NCI-H2029 treated with DMSO at 0.1 percent for 48 hours (cell line): ENCODE results near the gene WDR18.
"Not testable (repeated sequence)": the region's sequence is repeated elsewhere in the genome, so short reads cannot be mapped to it uniquely, and the experiment has no call there.

Experiments
- DNase-seq: peaks from one replicate; lab custom pipeline; 2025; lab: John Stamatoyannopoulos, UW

WDR18 gene

DNA sequence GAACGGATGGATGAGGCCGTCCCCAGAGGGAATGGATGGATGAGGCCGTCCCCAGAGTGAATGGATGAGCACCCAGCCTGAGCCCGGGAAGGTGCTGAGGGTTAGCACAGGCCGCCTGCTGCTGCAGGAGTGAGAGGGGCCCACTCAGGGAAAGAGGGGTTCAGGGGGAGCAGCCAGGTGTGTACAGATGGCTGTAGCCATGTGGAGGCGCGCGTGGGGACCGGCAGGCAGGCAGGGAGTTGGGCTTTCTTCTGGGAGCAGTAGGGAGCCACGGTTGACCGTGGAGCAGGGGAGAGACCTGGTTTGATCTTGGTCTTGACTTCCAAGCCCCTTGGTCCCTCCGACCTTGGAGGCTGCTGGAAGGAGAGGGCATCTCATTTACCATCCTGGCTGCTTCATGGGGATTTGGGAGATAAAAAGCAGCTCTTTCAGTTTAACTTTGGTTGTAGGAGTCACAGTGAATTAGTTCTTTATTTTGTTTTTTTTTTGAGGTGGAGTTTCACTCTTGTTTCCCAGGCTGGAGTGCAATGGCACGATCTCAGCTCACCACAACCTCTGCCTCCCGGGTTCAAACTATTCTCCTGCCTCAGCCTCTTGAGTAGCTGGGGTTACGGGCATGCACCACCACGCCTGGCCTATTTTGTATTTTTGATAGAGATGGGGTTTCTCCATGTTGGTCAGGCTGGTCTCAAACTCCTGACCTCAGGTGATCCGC, 33.6 kb upstream of the WDR18 start:
- DNase-seq, result no peak

DNA sequence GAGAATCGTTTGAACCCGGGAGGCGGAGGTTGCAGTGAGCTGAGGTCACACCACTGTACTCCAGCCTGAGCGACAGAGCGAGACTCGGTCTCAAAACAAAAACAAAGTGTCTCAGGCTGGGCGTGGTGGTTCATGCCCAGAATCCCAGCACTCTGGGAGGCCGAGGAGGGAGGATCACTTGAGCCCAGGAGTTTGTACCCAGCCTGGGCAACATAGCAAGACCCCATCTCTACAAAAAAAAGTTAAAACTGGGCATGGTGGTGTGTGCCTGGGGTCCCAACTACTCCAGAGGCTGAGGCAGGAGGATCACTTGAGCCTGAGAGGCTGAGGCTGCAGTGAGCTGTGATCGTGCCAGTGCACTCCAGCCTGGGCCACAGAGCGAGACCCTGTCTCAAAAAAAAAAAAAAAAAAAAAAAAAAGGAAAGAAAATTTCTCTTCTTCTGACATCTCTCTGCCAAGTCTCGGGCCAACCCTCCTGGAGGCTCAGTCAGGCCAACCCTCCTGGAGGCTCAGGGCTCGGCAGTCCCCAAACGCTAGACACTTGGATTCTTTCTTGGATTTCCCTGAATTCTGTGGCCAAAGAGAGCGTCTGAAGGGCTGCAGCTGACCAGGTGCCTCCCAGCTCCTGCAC, 32.0 kb upstream of the WDR18 start:
- no peak for DNase-seq

DNA sequence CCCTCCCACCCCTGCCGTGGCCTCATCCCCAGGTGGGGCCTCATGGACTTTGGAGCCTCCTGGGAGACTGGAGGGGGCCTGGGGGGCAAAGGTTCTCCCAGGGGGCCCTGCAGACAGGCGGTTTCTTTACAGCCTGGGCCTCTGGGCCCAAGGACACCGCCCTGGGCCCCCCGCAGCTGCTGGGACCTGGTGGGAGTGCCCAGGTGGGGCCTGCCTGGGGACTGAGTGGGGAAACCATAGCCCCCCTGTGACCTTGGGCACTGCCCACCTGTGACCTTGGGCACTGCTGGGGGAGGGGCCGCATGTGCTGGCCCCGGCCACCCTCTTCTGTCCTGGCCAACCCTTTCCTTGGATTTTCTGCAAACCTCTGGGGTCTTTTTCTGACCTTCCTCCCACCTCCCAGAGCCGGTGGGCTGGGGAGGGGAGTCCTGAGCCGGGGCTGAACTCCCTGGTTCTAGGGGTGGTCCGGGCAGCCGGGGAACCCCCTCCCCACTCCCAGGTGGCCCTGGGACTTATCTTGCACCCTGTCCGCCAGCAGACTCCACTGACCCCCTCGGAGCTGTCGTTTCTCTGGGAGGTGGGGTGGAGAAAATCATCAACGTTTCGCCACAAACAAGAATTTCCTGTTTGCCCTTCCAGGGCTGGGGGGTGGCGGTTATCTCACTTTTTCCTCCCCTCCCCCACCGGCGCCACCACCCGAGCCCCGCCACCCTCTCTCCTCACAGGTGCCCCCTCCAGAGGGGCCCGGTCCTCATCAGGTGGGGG, 31.3 kb upstream of the WDR18 start:
- DNase-seq, result no peak

DNA sequence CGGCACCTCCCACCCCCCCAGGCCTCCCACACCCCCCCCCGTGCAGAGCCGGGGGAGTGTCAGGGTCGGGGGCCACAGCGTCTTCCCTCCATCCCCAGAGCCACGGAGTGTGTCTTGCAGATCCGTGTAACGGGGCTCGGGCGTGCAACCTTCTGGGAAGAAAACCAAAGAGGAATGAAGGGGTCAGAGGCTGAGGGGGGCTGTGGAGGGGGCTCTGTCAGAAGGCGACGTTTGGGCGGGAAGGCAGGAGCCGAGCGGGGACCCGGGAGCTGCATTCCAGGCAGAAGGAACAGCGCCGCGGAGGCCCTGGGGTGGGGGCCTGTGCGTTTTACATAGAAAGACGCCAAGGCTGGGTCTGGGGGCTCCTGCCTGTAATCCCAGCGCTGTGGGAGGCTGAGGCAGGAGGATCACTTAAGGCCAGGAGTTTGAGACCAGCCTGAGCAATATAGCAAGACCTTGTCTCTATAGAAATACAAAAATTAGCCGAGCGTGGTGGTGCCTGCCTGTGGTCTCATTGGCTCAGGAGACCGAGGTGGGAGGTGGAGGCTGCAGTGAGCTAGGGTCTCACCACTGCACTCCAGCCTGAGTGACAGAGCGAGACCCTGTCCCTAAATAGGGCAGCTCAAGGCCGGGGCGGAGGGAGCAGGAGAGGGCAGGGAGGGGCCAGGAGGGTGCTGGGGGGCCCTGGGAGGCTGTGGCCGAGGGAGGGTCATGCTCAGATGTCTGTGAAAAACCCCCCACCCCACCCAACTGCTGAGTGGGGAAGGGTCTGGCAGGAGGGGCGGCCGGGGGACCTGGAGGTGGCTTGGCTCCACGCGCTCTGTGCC, 30.5 kb upstream of the WDR18 start:
- no peak for DNase-seq

DNA sequence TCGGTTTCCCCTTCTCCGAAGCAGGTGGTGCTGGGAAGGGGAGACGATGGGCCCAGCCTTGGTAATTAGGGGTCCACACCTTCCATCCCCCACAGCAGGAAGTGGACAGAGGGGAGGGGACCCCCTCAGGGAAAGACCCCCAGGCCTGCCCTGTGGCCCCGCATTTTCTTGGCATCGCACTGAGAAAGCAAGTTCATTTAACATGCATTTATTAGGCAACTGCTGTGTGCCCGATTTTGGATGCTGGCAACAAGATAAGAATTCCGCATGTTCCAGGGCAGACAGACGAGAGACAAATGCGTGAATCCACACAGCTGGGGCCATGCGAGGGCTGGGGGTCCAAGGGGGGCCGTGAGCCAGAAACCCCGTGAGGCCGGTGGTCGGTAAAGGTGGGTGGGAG, 29.9 kb upstream of the WDR18 start:
- no peak for DNase-seq

DNA sequence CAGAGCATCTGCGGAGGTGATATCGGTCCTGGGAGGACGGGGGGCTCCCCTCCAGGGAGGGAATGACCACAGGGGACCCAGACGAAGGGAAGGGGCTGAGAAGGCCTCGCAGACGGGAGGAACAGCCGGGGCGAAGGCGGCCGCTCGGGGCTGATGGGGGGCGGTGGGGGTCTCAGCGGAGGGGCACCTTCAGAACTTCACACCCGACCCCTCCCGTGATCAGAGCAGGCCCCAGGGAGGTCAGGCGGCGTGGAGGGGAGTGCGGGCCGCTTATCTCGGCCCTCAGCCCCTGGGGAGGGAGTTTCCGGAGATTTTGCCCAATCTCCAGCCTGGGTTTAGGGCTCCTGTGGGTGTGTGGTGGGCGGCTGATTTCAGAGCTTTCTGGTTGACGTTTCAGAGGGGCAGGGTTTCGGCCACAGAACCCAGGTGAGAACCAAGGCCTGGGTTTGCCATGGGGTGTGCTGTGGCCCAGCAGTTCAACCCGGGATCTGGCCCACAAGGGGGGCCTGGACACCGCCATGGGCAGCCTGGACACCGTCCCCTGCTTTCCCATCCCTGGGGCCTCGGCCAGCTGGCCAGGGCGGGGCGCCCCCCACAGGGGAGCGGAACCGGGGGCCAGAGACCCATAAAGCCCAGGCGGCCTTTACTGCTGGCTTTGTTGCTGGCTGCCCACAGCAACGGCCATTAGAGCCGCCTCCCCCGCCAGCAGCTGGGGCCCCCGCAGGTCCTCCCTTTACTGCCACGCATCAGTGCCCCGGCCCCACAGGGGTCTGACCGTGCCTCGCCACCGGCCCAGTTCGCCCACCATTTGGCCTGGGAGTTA, 29.3 kb upstream of the WDR18 start:
- DNase-seq, result no peak

DNA sequence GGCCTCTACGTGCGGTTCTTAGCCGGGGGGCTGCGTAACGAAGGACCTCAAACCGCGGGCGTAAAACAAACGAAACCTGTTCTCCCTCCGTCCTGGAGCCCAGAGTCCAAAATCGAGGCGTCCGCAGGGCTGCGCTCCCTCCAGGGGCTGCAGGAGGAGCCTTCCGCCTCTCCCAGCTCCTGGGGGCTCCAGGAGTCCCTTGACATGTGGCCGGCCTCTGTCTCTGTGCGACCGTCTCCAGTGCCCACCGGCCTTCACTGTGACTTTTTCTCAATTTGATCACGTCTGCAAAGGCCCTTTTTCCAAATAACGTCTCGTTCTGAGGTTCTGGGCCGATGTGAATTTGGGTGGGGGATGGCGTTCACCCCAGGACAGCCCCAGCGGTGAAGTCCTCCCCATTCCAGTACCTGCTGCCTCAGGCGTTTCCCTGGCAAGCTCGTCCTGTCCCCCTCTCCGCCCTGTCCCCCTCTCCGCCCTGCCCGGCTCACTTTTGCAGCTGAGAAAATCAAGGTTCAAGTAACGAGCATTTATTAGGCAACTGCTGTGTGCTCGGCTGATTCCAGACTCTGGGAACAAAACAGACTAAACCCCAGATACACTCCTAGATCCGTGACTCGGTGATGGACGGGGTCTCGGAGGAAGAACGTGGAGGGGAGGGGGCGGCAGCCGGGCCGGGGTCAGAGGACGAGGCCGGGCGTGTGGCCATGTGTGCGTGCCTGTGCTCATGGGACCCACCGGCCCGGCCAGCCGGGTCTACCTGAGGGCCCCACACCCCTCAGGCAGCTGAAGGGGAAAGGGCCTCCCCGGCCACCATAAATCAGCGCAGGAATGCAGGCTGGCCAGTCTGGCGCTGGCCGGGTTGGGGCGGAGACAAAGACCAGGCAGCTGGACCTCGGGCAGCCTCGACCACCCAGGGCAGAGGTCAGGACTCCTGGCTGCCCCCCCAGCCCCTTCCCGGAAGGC, 28.1 kb upstream of the WDR18 start:
- DNase-seq, result no peak

DNA sequence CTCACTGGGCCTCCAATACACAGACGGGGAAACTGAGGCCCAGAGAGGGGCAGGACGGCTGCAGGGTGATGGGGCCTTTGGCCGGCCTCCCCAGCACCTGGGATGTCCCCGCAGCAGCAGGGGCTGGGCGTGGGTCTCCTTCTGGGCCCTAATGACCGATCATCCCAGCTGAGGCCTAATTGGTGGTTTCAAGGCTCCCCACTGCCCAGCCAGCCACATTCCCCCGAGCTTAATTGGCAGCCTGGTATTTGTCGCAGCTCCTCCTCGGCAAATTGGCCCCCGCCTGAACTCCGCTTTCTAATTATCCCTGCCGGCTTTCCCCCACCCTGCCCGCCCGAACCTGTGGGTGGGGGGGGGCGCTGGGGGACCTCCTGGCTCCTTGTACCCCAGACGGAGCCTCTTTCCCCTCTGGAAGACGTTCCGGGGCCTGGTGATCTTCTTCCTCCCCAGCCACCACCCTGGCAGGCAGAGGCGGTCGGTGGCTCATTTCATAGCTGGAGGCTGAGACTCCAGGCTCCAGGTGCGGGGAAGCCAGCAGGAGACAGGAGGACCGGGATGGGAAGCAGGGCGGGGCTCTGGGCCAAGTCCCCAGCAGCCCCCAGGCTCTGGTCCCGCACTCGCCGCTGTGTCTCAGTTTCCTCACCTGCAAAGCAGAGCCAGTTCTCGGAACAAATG, 27.2 kb upstream of the WDR18 start:
- DNase-seq, result no peak

DNA sequence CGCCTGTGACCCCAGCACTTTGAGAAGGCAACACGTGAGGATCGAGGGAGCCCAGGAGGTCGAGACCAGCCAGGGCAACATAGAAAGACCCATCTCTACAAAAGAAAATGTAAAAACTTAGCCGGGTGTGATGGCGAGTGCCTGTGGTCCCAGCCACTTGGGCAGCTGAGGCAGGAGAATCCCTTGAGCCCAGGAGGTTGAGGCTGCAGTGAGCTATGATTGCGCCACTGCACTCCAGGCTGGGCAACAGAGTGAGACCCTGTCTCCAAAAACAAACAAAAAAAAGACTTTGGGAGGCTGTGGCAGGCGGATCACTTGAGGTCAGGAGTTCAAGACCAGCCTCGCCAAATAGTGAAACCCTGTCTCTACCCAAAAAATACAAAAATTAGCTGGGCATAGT, 26.6 kb upstream of the WDR18 start:
- not testable (repeated sequence) for DNase-seq

DNA sequence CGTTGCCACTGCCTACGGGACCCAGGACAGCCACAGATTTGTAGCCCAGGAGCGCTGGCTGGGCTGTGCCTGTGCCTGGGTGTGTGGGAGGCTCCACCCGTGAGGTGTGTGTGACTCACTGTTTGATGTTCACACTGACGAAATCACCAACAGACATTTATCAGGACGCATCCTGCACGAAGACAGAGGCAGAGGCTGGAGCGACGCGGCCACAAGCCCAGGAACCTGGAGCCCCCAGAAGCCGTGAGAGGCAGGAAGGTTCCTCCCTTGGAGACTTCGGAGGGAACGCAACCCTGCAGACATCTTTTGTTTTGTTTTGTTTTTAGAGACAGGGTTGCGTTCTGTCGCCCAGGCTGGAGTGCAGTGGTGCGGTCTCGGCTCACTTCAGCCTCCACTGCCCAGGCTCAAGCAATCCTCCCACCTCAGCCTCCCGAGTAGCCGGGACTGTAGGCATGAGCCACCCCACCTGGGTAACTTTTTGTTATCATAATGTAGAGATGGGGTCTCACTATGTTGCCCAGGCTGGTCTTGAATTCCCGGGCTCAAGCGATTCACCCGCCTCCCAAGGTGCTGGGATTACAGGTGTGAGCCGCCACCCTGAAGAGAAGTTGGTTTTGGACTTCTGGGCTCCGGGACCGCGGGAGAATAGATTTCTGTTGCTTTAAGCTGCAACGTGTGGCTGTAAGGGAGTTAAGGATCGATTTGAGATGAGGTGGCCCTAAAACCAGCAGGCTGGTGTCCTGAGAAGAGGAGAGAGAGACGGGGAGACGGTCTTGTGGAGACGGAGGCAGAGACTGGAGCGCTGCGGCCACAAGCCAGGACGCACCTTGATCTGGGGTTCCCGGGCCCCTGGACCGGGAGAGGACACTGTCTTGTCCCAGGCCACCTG, 24.9 kb upstream of the WDR18 start:
- no peak for DNase-seq

DNA sequence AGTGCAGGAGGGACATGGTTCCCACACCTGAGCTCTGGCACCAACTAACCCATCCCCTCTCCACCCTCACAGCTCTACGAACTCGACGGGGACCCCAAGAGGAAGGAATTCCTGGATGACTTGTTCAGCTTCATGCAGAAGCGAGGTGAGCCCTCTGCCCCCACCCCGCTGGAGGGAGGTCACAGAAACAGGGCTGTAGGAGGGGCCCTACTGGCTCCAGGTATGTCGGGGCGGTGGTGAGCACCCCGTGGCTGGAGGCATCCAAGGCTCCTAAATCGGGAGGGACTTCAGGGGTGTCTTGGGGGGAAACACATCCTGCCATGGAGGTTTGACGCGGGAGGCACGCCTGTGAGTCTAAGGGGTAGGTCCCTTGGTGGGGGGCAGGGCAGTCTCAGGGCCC, 24.1 kb upstream of the WDR18 start:
- no peak for DNase-seq

DNA sequence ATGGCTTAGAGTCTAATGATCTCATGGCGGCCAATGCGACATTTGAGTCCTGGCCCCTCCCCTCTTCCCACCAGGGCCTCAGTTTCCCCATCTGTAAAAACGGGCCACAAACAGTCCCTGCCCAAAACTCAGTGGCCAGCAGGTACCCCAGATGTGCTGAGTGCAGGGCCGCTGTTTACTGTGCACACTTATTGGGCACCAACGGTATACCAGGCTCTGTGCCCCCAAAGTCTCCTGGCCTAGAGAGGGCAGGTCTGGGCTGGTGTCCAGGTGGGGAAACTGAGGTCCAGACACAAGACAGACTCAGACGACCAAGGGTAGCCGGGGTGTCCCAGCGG, 23.6 kb upstream of the WDR18 start:
- no peak for DNase-seq

DNA sequence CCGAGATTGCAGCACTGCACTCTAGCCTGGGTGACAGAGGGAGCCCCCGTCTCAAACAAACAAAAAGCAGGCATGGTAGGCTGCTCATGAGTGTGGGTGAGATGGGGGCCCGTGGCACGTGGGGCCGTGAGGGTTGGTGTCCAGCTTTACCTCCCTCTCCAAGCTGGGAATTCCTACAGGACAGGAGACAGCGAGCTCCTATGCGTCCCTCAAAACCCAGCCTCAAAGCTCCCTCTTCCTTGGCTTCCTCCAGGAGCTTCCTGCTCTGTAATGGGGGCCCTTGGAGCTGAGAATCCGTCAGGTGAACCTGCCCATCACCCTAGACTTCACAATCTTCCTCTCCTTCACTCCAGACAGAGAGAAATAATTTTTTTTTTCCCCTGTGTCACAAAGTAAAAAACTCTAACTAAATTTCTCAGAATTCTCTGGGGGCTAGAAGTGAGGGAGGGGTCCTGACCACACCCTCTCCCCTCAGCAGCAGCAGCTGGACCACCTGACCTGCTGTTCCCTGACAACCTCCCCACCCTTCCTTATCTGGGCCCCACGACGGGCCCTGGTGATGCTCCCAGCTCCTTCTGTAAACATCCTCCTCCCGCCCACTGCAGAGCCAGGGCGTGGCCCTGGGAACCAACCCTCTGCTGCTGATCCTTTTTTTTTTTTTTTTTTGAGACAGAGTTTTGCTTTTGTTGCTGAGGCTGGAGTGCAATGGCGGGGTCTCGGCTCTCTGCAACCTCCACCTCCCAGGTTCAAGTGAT, 22.1 kb upstream of the WDR18 start:
- DNase-seq, result no peak

DNA sequence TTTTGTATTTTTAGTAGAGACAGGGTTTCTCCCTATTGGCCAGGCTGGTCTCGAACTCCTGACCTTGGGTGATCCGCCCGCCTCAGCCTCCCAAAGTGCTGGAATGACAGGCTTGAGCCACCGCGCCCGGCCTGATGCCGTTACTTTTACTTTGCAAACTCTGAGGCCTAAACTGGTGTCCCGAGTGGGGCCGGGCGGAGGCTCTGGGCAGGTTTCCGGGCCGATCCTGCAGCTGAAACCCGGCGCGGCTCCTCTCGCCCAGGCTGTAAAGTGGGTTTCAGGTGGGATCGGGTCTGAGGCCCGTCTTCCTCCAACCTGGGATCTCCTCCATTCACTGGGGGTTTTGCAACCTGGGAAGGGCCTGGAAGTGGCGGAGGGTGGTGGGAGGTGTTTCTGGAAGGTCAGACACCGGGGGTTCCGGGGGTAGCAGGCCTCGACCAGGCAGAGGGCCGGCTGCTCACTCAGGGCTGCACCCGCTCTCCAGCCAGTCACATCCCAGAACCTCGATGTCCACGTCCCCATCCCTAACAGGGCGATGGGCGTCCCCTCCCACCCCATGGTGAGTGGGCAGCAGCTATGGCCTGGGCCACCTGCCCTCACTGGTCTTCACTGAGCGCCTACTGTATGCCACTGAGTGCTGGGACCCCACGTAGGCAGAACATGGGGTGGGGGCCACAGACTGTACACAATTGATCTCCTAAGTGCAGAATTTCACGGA, 21.3 kb upstream of the WDR18 start:
- no peak for DNase-seq

DNA sequence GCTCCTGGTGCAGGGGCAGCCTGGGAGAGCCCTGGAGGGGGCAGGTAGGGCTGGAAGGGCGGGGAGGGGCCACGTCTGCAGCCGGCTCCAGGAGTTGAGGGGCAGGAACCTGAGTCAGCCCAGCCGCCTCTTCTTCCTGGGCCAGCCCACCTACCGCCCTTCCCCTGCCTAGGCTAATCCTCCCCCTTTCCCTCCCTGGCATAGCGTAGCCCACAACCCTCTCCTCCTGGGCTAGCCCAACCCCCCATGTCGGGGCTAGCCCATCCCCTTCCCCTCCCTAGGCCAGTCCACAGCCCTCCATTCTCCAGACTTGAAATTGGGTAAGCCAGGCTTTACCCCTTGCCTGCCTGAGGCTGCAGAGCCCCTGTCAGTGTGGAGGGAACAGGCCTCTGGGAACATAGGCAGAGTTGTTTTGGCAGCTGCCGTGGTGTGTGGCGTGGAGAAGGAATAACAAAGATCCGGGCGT, 20.6 kb upstream of the WDR18 start:
- no peak for DNase-seq

DNA sequence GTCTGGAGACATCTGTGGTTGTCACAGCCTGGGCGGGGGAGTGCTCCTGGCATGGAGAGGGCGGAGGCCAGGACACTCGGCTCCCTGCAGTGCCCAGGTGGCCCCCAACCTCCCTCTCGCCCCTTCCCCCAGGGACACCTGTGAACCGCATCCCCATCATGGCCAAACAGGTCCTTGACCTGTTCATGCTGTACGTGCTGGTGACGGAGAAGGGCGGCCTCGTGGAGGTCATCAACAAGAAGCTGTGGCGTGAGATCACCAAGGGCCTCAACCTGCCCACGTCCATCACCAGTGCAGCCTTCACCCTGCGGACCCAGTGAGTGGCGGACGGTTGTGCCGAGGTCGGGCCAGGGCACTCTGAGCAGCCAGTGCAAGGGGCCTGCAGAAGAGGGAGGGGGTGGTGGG, 20.0 kb upstream of the WDR18 start:
- DNase-seq, result no peak
